ENCODE measurements around the gene CAMK2N2. TPM values are rescaled to one million over a fixed set of nuclear protein-coding genes. Genes with fewer than 3 reads are reported as not detected.
"Not testable (repeated sequence)": the region's sequence is repeated elsewhere in the genome, so short reads cannot be mapped to it uniquely, and the experiment has no call there.

The CAMK2N2 gene
- total RNA-seq, 1 donor from 2014 or later = 1.4 TPM

DNA sequence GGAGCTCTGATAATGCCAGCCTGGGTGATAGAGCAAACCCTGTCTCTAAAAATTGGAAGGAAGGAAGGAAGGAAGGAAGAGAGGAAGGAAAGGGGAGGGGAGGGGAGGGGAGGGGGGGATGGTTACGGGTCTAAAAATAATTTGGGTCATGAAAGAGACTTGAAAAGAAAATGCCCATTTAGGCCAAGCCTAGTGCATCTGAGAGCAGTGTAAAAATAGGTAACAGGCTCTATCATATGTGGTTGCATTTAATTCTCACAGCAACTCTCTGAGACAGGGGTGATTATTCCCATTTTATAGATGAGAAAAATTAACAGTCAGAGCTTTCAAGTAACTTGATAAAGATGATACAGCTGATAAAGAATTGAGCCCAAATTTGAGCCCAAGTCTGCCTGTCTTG, 10.9 kb upstream of the CAMK2N2 start:
- peaks cover 2% of the 10 kb centered on the region for H3K4me1 Mint-ChIP-seq (ENCODE audit: low read depth)
- TF ChIP-seq, protein P1, sequence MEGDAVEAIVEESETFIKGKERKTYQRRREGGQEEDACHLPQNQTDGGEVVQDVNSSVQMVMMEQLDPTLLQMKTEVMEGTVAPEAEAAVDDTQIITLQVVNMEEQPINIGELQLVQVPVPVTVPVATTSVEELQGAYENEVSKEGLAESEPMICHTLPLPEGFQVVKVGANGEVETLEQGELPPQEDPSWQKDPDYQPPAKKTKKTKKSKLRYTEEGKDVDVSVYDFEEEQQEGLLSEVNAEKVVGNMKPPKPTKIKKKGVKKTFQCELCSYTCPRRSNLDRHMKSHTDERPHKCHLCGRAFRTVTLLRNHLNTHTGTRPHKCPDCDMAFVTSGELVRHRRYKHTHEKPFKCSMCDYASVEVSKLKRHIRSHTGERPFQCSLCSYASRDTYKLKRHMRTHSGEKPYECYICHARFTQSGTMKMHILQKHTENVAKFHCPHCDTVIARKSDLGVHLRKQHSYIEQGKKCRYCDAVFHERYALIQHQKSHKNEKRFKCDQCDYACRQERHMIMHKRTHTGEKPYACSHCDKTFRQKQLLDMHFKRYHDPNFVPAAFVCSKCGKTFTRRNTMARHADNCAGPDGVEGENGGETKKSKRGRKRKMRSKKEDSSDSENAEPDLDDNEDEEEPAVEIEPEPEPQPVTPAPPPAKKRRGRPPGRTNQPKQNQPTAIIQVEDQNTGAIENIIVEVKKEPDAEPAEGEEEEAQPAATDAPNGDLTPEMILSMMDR (IDR thresholded peaks at IDR 0.05; ENCODE audit: unreplicated experiment) = no peak
- DNase-seq (ENCODE audit: low spot score, unreplicated experiment) = no peak
- peaks cover 45% of the 10 kb centered on the region for H3K27me3 Mint-ChIP-seq
- no peaks in the 10 kb centered on the region for H3K36me3 Mint-ChIP-seq (ENCODE audit: insufficient read depth)
- H3K4me3 Mint-ChIP-seq (ENCODE audit: low read depth) = no peak overlapping the region
- H3K27ac Mint-ChIP-seq = no peak overlapping the region
- H3K9me3 Mint-ChIP-seq (ENCODE audit: low read depth) = peaks cover 2% of the 10 kb centered on the region

DNA sequence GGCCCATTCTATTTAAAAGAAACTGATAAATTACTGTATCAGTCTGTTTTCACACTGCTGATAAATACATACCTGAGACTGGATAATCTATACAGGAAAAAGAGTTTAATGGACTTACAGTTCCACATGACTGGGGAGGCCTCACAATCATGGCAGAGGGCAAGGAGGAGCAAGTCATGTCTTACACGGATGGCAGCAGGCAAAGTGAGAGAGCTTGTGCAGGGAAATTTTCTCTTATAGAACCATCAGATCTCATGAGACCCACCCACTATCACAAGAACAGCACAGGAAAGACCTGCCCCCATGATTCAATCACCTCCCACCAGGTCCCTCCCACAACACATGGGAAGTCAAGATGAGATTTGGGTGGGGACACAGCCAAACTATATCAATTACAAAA, 5.9 kb upstream of the CAMK2N2 start:
- not testable (repeated sequence) for H3K9me3 Mint-ChIP-seq (ENCODE audit: low read depth); H3K27ac Mint-ChIP-seq; H3K4me1 Mint-ChIP-seq (ENCODE audit: low read depth); H3K4me3 Mint-ChIP-seq (ENCODE audit: low read depth); DNase-seq (ENCODE audit: low spot score, unreplicated experiment); H3K36me3 Mint-ChIP-seq (ENCODE audit: insufficient read depth)
- H3K27me3 Mint-ChIP-seq = peaks cover 49% of the 10 kb centered on the region

DNA sequence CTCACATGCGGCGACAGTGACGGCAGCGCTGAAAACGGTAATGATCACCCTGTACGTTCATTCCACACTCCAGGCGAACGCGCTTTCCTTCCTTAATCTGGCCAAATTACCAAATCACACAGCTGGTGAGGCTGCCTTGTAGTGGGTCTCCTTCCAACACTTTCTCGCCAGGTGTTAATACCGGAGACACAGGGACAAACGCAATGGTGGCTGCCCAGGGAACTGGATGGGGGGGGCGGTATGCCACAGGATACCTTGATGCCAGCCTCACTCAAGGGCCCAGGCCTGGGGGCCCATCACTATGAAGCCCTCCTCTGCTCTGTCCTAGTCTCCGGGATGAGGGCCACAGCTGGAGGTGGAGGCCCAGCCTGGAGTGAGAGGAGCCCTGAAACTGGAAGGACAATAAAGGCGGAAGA, 1.4 kb upstream of the CAMK2N2 start:
- Mint-ChIP-seq H3K36me3 (ENCODE audit: insufficient read depth) (peaks cover 8% of the 10 kb centered on the region), H3K27ac (no peak overlapping the region), H3K4me3 (ENCODE audit: low read depth) (peak overlapping the region; percentile 33), H3K27me3 (peaks cover 69% of the 10 kb centered on the region), H3K9me3 (ENCODE audit: low read depth) (peaks cover 5% of the 10 kb centered on the region), H3K4me1 (ENCODE audit: low read depth) (peaks cover 13% of the 10 kb centered on the region)
- TF ChIP-seq, protein P1 (IDR thresholded peaks at IDR 0.05; ENCODE audit: unreplicated experiment) = no peak
- DNase-seq (ENCODE audit: low spot score, unreplicated experiment) = no peak

DNA sequence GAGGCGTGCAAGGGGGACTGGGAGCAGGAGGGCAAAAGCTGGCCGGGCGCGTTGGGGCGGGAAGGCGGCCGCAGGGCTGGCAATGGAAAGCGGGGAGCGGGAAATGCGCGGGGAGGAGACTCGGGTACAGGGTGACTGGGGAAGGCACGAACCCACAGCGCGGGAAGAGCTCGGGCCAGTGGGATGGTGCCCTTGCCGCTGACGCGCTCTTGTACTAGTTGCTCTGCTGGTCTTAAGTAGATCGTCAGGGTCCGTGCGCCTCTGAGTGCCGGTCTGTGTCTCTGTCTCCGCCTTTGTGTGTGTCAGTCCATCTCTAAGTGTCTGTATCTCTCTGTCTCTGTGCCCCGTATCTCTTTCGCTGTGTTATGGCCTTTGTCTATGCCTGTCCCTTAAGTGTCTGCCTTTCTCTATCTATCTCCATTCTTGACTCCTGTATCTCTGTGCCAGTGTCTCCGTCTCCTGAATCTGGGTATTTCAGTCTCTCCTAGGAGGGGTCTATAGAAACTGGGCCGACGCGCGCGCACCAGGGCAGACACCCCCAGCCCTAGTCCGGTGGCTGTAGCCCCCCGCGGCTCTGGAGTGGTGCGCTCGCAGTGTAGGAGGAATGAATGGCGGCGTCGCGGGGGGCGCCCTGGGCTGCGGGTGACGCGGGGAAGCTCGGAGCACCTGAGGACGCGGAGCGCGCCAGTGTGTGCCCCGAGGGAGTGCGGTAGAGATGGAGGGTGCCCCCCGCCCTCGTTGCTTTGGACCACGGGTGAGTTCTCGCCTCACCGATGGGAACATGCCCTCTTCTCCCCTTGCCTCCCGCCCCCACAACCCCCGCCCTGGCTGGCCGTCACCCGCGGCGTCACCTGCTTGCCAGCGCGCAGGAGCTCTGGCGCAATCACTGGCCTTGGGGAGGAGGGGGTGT, 756 bp upstream of the CAMK2N2 start:
- DNase-seq (ENCODE audit: low spot score, unreplicated experiment) = no peak
- H3K36me3 Mint-ChIP-seq (ENCODE audit: insufficient read depth) = peaks cover 8% of the 10 kb centered on the region
- peaks cover 13% of the 10 kb centered on the region for H3K4me1 Mint-ChIP-seq (ENCODE audit: low read depth)
- H3K4me3 Mint-ChIP-seq (ENCODE audit: low read depth) = peak overlapping the region; percentile 61
- peaks cover 66% of the 10 kb centered on the region for H3K27me3 Mint-ChIP-seq
- TF ChIP-seq, protein P1 (IDR thresholded peaks at IDR 0.05; ENCODE audit: unreplicated experiment) = no peak
- no peak overlapping the region for H3K27ac Mint-ChIP-seq
- H3K9me3 Mint-ChIP-seq (ENCODE audit: low read depth) = peaks cover under 1% of the 10 kb centered on the region

DNA sequence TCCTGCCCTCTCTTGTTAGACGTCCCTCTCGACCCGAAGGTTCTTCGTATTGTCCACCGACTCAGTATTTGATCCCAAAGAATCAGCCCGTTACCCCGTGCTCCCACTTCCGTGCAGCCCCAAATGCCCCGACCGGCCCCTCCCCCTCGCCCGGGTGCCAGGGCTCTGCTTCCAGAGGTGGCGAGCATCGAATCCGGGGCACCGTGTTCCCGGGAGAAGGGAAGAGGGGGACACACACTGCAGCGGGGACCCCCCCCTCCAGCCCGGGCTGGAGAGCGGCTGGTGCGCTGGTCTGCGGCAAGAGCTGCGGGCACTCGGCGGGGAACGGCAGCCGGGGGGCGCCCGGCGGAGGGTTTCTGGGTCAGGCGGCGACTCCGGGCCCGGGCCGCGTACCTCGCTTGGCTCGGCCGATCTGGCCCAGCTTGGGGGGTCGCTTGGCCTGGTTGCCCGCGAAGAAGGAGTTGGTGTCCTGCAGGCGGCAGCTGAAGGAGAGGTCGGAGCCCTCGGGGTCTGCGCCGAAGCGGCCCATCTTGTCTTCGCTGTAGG, 556 bp downstream of the CAMK2N2 start:
- peaks cover 8% of the 10 kb centered on the region for H3K36me3 Mint-ChIP-seq (ENCODE audit: insufficient read depth)
- H3K27ac Mint-ChIP-seq = peak overlapping the region; percentile 87
- DNase-seq (ENCODE audit: low spot score, unreplicated experiment) = no peak

More for the DNA sequence above, 556 bp downstream of the CAMK2N2 start:
- Mint-ChIP-seq H3K27me3 (peaks cover 62% of the 10 kb centered on the region), H3K4me3 (ENCODE audit: low read depth) (peak overlapping the region; percentile 74), H3K9me3 (ENCODE audit: low read depth) (no peaks in the 10 kb centered on the region), H3K4me1 (ENCODE audit: low read depth) (peaks cover 13% of the 10 kb centered on the region)
- TF ChIP-seq, protein P1 (IDR thresholded peaks at IDR 0.05; ENCODE audit: unreplicated experiment) = no peak

All from progenitor cell of endocrine pancreas (in vitro differentiated cells).